ENCODE data around the gene SYNE3. TPM values are rescaled to one million over a fixed set of nuclear protein-coding genes. Genes with fewer than 3 reads are reported as not detected.

The SYNE3 gene
- total and polyA plus RNA-seq, 4 donors, result 0.47 to 9.0 (median 4.7) TPM

GRCh38 chr14:95467232-95467631 lies 49.2 kb downstream of the SYNE3 start:
- 92% methylated on average over 6 of the region's 6 CpGs for WGBS
- peaks cover 0 to 3% (median 0%) of the 10 kb centered on the region in 4 donors for H3K4me1 ChIP-seq (ENCODE audit: control insufficient read depth in 4 of 4, insufficient read depth in 4 of 4, low read length in 3 of 4)
- no peak overlapping the region for H3K9ac ChIP-seq (ENCODE audit: low read depth in 1 of 2, low read length in 2 of 2)
- H3K4me3 ChIP-seq (ENCODE audit: low read depth in 1 of 3, low read length in 3 of 3), result no peak overlapping the region
- peaks cover 0 to 54% (median 14%) of the 10 kb centered on the region in 4 donors for H3K36me3 ChIP-seq (ENCODE audit: control insufficient read depth in 4 of 4, insufficient read depth in 3 of 4, low read depth in 1 of 4, low read length in 3 of 4)
- no peak for DNase-seq (ENCODE audit: low spot score)
- H3K27me3 ChIP-seq (ENCODE audit: control insufficient read depth in 4 of 4, insufficient read depth in 4 of 4, low read length in 3 of 4), result no peaks in the 10 kb centered on the region
- no peak overlapping the region for H3K27ac ChIP-seq (ENCODE audit: low read depth in 1 of 2, low read length in 2 of 2)
- no peaks in the 10 kb centered on the region for H3K9me3 ChIP-seq (ENCODE audit: control insufficient read depth in 4 of 4, low read length in 3 of 4)
- TF ChIP-seq RXRA (IDR thresholded peaks at IDR 0.05), result no peak
- no peak for TF ChIP-seq SP1 (IDR thresholded peaks at IDR 0.05)
- no peak for TF ChIP-seq REST (IDR thresholded peaks at IDR 0.05)
- TF ChIP-seq ZBTB33 (IDR thresholded peaks at IDR 0.05), result no peak
- TF ChIP-seq FOXA2 (IDR thresholded peaks at IDR 0.05), result no peak
- no peak for TF ChIP-seq YY1 (IDR thresholded peaks at IDR 0.05)
- TF ChIP-seq TAF1 (conservative IDR thresholded peaks at IDR 0.05), result no peak
- TF ChIP-seq EGR1 (IDR thresholded peaks at IDR 0.05; ENCODE audit: low read depth in 2 of 2), result no peak
- TF ChIP-seq ATF3 (IDR thresholded peaks at IDR 0.05), result no peak
- TF ChIP-seq RAD21 (IDR thresholded peaks at IDR 0.05), result no peak
- no peak for TF ChIP-seq HNF4G (IDR thresholded peaks at IDR 0.05)

Small RNA genes within 50 kb of the gene (small RNA-seq; reads per million reads assigned to genes)
- gene SCARNA13, result 3.9 reads per million, percentile 91 among the genes with 10 or more reads in this experiment

Other genes starting within 250 kb of the SYNE3 start
- 10 to 100 TPM in 1 of 2 donors, 1 to 10 TPM in 1; 6.0 to 40.1 TPM for gene CLMN, start 196.7 kb downstream of the SYNE3 start, total RNA-seq
- gene CLMN, start 196.7 kb downstream of the SYNE3 start, polyA plus RNA-seq, result 10 to 100 TPM in 1 of 2 donors, 1 to 10 TPM in 1; 8.2 to 41.1 TPM
- gene GLRX5, start 18.4 kb upstream of the SYNE3 start, total RNA-seq, result 100 to 1,000 TPM in 1 of 2 donors, 10 to 100 TPM in 1; 28.4 to 172 TPM
- 10 to 100 TPM; 34.1 to 45.3 TPM for gene GLRX5, start 18.4 kb upstream of the SYNE3 start, polyA plus RNA-seq
- under 1 TPM in 1 of 2 donors, not detected in 1; 0.19 TPM for gene TCL1B, start 169.8 kb upstream of the SYNE3 start, total RNA-seq
- not detected for gene TCL1B, start 169.8 kb upstream of the SYNE3 start, polyA plus RNA-seq
- 10 to 100 TPM in 1 of 2 donors, under 1 TPM in 1; 0.17 to 17.2 TPM for gene TCL1A, start 197.5 kb upstream of the SYNE3 start, total RNA-seq
- 1 to 10 TPM in 1 of 2 donors, under 1 TPM in 1; 0.14 to 1.2 TPM for gene TCL1A, start 197.5 kb upstream of the SYNE3 start, polyA plus RNA-seq

All from liver (tissue), 10 donors.